Measurements from ENCODE around the gene EHBP1.

Gene EHBP1

GRCh38 chr2:63035660-63036059, 330.1 kb downstream of the EHBP1 start:
- TF ChIP-seq YY1 (IDR thresholded peaks at IDR 0.05; ENCODE audit: low read depth) (no peak), EGR1 (IDR thresholded peaks at IDR 0.05) (no peak), CREB1 (IDR thresholded peaks at IDR 0.05; ENCODE audit: low read depth) (no peak), FOXM1 (IDR thresholded peaks at IDR 0.05; ENCODE audit: borderline replicate concordance, low read depth) (no peak), REST (IDR thresholded peaks at IDR 0.05; ENCODE audit: low read depth) (no peak), RAD21 (IDR thresholded peaks at IDR 0.05; ENCODE audit: low read depth) (no peak), TCF12 (IDR thresholded peaks at IDR 0.05; ENCODE audit: low read depth) (no peak), CEBPB (IDR thresholded peaks at IDR 0.05) (no peak), MAX (IDR thresholded peaks at IDR 0.05) (no peak)

- TF ChIP-seq MAX (IDR thresholded peaks at IDR 0.05): no peak
- TF ChIP-seq NFIC (IDR thresholded peaks at IDR 0.05): no peak
- TF ChIP-seq YY1 (IDR thresholded peaks at IDR 0.05; ENCODE audit: low read depth): no peak
- no peak for TF ChIP-seq RAD21 (IDR thresholded peaks at IDR 0.05; ENCODE audit: low read depth)
- no peak for TF ChIP-seq ZBTB7A (IDR thresholded peaks at IDR 0.05; ENCODE audit: low read depth)
- TF ChIP-seq CEBPB (IDR thresholded peaks at IDR 0.05): no peak
- no peak for TF ChIP-seq TEAD4 (IDR thresholded peaks at IDR 0.05)
- TF ChIP-seq TCF12 (IDR thresholded peaks at IDR 0.05; ENCODE audit: low read depth): no peak
- TF ChIP-seq EGR1 (IDR thresholded peaks at IDR 0.05): no peak
- no peak for TF ChIP-seq REST (IDR thresholded peaks at IDR 0.05; ENCODE audit: low read depth)
- no peak for TF ChIP-seq EP300 (IDR thresholded peaks at IDR 0.05; ENCODE audit: borderline replicate concordance)
- TF ChIP-seq USF1 (IDR thresholded peaks at IDR 0.05): no peak
- no peak for TF ChIP-seq TAF1 (IDR thresholded peaks at IDR 0.05; ENCODE audit: low read depth)
- TF ChIP-seq FOXM1 (IDR thresholded peaks at IDR 0.05; ENCODE audit: borderline replicate concordance, low read depth): no peak
- TF ChIP-seq CREB1 (IDR thresholded peaks at IDR 0.05; ENCODE audit: low read depth): no peak
Measured at GRCh38 chr2:63038034-63038433, 332.5 kb downstream of the EHBP1 start.

GRCh38 chr2:63040586-63040985, 335.1 kb downstream of the EHBP1 start:
- TF ChIP-seq RAD21 (IDR thresholded peaks at IDR 0.05; ENCODE audit: low read depth): no peak
- TF ChIP-seq NFIC (IDR thresholded peaks at IDR 0.05): no peak
- TF ChIP-seq ZBTB7A (IDR thresholded peaks at IDR 0.05; ENCODE audit: low read depth): no peak
- no peak for TF ChIP-seq CEBPB (IDR thresholded peaks at IDR 0.05)
- TF ChIP-seq TAF1 (IDR thresholded peaks at IDR 0.05; ENCODE audit: low read depth): no peak
- TF ChIP-seq EGR1 (IDR thresholded peaks at IDR 0.05): no peak

GRCh38 chr2:63041592-63041991, 336.1 kb downstream of the EHBP1 start:
- TF ChIP-seq CREB1 (IDR thresholded peaks at IDR 0.05; ENCODE audit: low read depth) (no peak), REST (IDR thresholded peaks at IDR 0.05; ENCODE audit: low read depth) (no peak), RAD21 (IDR thresholded peaks at IDR 0.05; ENCODE audit: low read depth) (no peak), YY1 (IDR thresholded peaks at IDR 0.05; ENCODE audit: low read depth) (no peak), CEBPB (IDR thresholded peaks at IDR 0.05) (no peak), TEAD4 (IDR thresholded peaks at IDR 0.05) (no peak), EP300 (IDR thresholded peaks at IDR 0.05; ENCODE audit: borderline replicate concordance) (no peak), TAF1 (IDR thresholded peaks at IDR 0.05; ENCODE audit: low read depth) (no peak), EGR1 (IDR thresholded peaks at IDR 0.05) (no peak), TCF12 (IDR thresholded peaks at IDR 0.05; ENCODE audit: low read depth) (no peak), MAX (IDR thresholded peaks at IDR 0.05) (no peak), USF1 (IDR thresholded peaks at IDR 0.05) (no peak), FOXM1 (IDR thresholded peaks at IDR 0.05; ENCODE audit: borderline replicate concordance, low read depth) (no peak), NFIC (IDR thresholded peaks at IDR 0.05) (no peak), ZBTB7A (IDR thresholded peaks at IDR 0.05; ENCODE audit: low read depth) (no peak)
